A549 treated with CORT108297 at 1 μM for 4 hours (cell line): ENCODE measurements around the gene COMMD8. TPM values are rescaled to one million over a fixed set of nuclear protein-coding genes. Genes with fewer than 3 reads are reported as not detected.

Experiments used
- total RNA-seq: library from RNA; stranded (reverse); fragments of 200-300 nt; extraction: Qiagen RNA extraction; gene quantifications from 5 replicates; pipeline ENCODE4 v1.2.3, GENCODE V29; 2022

COMMD8 gene
- 12.2 to 15.4 TPM (median 13.1 TPM) in 5 replicates for total RNA-seq

GRCh38 chr4:47463235-47463956 lies at the start of gene COMMD8:
Gene COMMD8, minus strand, starts transcription at chr4:47463702. Its CDS starts 51 bp downstream, at chr4:47463651.

GRCh38 chr4:47485047-47485692 lies 21.7 kb upstream of the COMMD8 start, which contains the start of gene ATP10D:
Gene ATP10D, plus strand, starts transcription at chr4:47485275. Its CDS starts 27,266 bp downstream, at chr4:47512541.

Other genes starting within 250 kb of the COMMD8 start
- 2.7 to 4.2 TPM (median 3.1 TPM) in 5 replicates for gene ATP10D, start 21.6 kb upstream of the COMMD8 start, total RNA-seq